HG02943 (cell line): Measurements from ENCODE around the gene SEPSECS.

ENCODE experiments used
- ATAC-seq: cut with Tn5 transposase; IDR thresholded peaks from one replicate; pipeline ENCODE4 v1.9.1; 2021; ENCODE audit warnings: mild to moderate bottlenecking, low read depth, moderate library complexity; ENCODE audit not compliant: unreplicated experiment

Gene SEPSECS

GRCh38 chr4:25158817-25159216, 1.4 kb downstream of the SEPSECS start:
- no peak for ATAC-seq

- no peak for ATAC-seq
These were observed 3.2 kb downstream of the SEPSECS start for GRCh38 chr4:25157081-25157480.

DNA sequence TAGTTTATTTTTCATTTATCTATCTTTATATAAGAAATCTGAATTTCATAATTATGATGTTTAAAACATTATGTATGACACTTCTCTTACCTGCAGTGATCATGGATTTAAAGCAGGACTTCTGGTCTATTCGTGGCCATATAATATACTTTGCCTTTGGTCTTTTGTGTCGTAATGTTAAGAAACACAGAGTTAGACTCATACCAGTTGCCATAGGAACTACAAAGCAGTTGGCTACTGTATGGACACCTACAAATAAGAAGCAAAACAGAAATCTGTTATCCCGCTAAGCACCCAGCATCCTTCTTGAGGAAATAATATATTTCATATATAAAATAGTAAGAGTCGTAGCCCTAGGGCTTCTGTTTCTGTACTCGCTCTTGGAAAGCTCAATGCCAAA, 4.3 kb downstream of the SEPSECS start:
- no peak for ATAC-seq

DNA sequence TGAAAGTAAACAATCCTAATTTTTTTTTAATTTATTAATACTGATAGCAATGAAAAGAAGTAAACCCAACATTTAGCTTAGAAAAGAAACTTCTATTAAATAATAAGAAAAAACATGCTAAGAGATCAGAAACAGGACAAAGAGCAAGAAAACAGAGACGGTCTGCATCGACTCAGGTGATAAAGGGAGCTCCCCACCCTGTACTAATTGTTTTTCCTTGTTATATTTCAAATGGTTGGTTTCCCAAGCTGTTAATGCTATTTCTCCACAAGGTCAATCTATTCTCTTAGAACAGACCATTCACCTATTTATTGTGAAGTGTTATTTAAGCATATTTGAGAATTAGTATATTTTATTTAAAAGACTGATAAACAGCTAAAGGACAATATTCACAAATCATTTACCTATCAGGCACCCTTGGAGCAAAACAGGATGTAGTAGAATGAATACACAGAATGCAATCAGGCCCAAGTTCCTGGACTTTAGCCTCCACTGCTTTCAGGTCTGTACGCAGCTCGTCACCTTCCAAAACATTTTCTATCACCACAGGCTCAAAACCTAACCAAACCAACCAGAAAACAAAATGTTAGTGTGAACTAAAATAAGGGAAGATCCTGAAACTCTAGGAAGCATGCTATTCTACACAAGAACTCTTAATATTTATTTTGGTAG, 5.5 kb downstream of the SEPSECS start:
- ATAC-seq: no peak

DNA sequence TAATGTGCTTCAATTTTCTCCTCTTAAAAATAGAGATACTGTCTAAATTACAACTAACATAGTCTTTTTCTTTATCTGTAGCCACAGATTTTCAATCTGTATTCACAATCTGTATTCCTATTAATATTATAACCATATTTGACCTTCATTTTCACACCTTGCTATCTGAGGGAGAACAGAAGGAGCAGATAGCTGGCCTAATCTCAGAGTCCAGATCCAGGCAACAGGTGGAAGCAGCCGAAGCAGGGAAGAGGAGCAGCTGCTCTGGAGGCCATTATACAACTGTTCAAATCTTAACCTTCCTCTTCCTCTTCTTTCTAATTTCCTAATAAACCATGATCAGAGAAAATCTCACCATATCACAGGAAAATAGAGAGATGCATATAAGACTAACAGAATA, 14.2 kb downstream of the SEPSECS start:
- ATAC-seq: no peak

GRCh38 chr4:25144870-25145481, 15.3 kb downstream of the SEPSECS start:
- no peak for ATAC-seq

GRCh38 chr4:25142468-25142867, 17.8 kb downstream of the SEPSECS start:
- ATAC-seq: no peak

DNA sequence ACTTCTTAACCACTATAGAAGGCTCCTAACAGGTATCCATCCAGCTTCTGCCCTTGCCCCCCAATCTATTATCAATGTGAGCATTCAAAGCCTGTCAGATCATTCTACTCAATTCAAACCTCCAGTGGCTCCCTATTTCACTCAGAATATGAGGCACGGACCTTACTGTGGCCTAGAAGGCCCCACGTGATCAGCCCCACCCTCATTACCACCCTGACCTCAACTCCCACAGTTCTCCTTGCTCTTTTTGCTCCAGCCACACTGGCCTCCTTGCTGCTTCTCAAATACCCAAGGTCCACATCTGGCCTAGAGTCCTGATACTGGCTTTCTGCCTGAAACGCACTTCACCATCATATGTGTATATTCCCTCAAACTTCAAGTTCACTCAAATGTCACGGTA, 18.7 kb downstream of the SEPSECS start:
- no peak for ATAC-seq

- ATAC-seq: no peak
These were observed 27.1 kb downstream of the SEPSECS start for GRCh38 chr4:25133132-25133531.

DNA sequence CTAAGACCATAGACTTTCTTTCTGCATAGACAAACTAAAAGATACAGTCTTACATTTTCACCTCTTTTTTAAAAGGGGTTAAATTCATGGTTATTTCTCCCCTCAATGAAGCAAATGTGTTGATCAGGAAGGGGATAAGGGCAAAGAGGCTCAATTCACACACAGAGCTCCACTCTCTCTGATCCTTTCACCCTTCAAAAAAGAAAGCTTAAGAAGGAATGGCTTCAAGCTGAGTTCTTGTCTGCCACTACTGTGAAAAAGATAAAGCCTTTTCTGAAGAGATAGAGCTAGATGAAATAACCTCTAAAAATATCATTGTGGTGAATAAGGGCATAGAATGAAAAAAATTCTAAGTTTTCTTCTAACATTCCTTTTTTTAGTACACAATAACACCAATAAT, 28.3 kb downstream of the SEPSECS start:
- ATAC-seq: no peak

DNA sequence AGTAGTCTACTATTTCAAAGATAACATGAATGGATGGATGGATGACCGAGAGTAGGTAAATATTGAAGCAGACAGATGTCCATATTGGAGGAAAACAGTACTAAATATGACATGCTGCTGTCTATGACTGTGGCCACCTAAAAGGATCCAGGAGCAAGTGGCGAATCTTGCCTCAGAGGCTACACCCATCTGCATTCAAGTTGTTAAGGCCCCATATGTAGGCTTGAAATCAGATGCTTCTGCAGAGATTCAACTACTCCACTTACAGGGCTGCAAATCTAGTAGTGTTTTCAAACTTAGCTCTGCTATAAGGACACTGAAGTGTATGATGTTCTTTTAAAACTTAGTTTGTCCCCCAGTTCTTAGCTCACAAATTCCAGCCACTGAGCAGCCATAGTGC, 28.9 kb downstream of the SEPSECS start:
- no peak for ATAC-seq

DNA sequence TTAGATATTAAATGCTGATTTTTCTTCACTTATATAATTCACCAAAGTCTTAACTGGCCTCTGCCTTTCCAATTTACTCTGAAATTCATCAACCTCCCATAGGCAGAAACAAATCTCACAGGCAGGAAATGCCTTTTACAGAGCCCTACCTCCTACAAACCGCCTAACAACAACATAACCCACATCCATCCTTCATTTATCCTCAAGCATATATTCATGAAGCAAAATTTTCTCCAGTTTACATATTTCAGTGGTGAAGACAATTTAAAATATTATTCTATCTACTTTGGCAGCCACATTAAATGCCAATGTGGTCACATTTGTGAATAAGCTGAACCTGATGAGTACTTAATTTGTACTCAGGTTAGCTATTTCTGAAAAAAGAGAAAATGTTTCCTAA, 30.3 kb downstream of the SEPSECS start:
- ATAC-seq: no peak

DNA sequence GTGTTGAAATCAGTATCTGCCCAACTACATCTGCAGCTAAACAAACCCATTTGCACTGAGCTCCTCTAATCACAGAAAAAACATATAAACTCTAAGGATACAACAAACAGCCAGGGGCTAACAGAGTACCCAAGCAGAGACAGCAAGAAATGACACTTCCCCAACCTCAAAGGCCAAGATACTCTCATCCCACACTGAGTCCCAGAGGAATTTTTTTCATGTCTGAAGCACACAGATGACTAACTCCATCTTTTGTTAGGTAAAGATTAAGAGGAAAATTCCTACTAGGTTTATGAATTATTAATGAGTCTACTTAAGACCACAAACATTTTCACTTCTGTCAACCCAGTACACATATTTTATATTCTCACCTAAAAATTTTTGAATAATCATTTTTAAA, 31.6 kb downstream of the SEPSECS start:
- no peak for ATAC-seq

DNA sequence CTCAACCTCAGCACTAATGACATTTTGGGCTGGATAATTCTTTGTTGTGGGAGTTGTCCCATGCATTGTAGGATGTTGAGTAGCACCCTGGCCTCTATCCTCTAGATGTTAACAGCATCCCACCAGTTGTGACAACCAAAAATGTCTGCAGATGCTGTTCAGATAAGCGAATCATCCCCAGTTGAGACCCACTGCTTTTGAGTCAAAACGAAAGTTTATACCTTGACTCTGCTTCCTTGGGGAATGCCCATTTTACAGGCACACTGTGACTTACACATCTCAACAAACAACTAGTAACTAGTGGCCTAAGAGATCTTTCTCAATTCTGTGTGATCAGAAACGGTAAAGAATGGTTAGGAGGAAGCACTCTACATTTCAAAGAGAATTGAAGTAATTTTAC, 37.0 kb downstream of the SEPSECS start:
- peak; percentile 81 for ATAC-seq

GRCh38 chr4:25120146-25120940, 39.9 kb downstream of the SEPSECS start:
- no peak for ATAC-seq

DNA sequence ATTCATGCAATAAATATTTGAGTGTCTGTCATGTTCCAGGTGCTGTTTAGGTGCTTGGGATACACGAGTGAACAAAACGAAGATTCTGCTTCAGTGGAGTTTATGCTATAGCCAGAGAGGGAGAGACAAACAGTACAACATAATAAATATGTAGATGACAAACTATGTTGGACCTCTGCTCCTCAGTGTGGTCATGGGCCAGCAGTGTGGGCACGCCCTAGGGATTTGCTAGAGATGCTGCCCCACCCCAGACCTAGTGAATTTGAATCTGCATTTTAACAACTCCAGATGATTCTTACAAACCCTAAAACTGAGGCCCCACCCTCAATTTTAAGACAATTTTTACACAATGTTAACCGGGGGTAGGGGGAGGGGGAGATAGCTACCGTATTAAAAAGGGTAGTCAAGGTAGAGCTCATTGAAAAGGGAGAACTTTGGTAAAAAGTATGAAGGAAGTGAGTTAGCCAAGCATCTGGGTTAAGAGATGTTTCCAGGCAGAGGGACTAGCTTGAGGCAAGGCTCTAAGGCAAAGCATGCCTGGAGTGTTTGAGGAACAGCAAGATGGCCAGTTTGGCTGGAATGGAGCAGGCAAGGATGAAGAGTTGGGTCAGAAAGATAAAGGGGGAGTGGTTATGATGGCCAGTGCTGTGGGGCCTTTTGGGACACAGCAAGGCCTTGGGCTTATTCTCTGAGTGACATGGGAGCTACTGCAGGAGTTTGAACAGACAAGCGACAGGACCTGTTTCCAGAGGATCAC, 42.4 kb downstream of the SEPSECS start:
- ATAC-seq: no peak

- ATAC-seq: no peak
These were observed 43.0 kb downstream of the SEPSECS start for GRCh38 chr4:25117274-25117673.

GRCh38 chr4:25113915-25114904, 46.0 kb downstream of the SEPSECS start:
- ATAC-seq: no peak

DNA sequence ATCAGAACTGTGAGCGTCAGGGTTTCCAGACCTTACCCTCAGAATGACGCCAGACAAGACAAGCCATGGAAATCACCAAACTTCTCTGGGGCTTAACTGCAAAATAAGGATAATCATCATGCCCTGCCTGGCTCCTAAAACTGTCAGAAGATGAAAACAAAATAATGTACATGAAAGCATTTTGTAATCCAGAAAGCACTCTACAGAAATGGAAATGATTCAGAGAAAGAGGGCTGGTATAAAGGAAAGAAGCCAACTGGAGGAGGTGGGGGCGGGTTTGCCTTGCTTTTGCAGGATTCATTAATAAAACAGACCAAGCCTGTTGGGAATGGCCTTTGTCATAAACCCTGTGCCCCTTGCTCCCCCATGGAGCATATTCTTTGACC, 47.3 kb downstream of the SEPSECS start:
- no peak for ATAC-seq
